Trophoblast cell (in vitro differentiated cells and primary cell): ENCODE measurements around the gene SPTLC3.
A peak's percentile ranks its signal among the peaks of the same experiment; 100 is the strongest.

Experiments used
- DNase-seq, 2 donors: peaks; one replicate each; pipeline ENCODE4 v3.0.0-alpha.2; 2016
- H2AFZ ChIP-seq: 2 replicates; pipeline ENCODE4 v1.6.1; 2013; ENCODE audit warnings: low read length, moderate library complexity, mild to moderate bottlenecking; ENCODE audit not compliant: insufficient read depth, poor library complexity
- H2AK5ac ChIP-seq: 2 replicates; pipeline ENCODE4 v1.6.1; 2013; ENCODE audit warnings: mild to moderate bottlenecking, low read length
- H2BK120ac ChIP-seq: 2 replicates; pipeline ENCODE4 v1.6.1; 2013; ENCODE audit warnings: low read length, mild to moderate bottlenecking, moderate library complexity; ENCODE audit not compliant: insufficient read depth, poor library complexity
- H2BK12ac ChIP-seq: 2 replicates; pipeline ENCODE4 v1.6.1; 2013; ENCODE audit warnings: mild to moderate bottlenecking, low read length, moderate library complexity
- H2BK5ac ChIP-seq: 2 replicates; pipeline ENCODE4 v1.6.1; 2013; ENCODE audit warnings: low read length, low read depth, moderate library complexity, mild to moderate bottlenecking; ENCODE audit not compliant: poor library complexity
- H3K14ac ChIP-seq: 2 replicates; pipeline ENCODE4 v1.6.1; 2013; ENCODE audit warnings: mild to moderate bottlenecking, low read length
- H3K18ac ChIP-seq: 2 replicates; pipeline ENCODE4 v1.6.1; 2013; ENCODE audit warnings: mild to moderate bottlenecking, low read length
- H3K23ac ChIP-seq: 2 replicates; pipeline ENCODE4 v1.6.1; 2013; ENCODE audit warnings: low read length
- H3K27ac ChIP-seq: 2 replicates; pipeline ENCODE4 v1.5.1; 2013; ENCODE audit warnings: low read depth, mild to moderate bottlenecking, inconsistent platforms, low read length, moderate library complexity
- H3K27me3 ChIP-seq: 2 replicates; pipeline ENCODE4 v1.6.1; 2013; ENCODE audit warnings: inconsistent platforms, mild to moderate bottlenecking, low read length, moderate library complexity; ENCODE audit not compliant: insufficient read depth
- H3K36me3 ChIP-seq, 2 experiments: 1 replicate in 1 of 2; 2 replicates in 1 of 2; pipeline ENCODE4 v1.6.1; 2013; ENCODE audit warnings: low read length in 2 of 2, mild to moderate bottlenecking in 2 of 2, moderate library complexity in 1 of 2; ENCODE audit not compliant: insufficient read depth in 2 of 2, control insufficient read depth in 1 of 2
- H3K4ac ChIP-seq: 2 replicates; pipeline ENCODE4 v1.6.1; 2013; ENCODE audit warnings: low read depth, mild to moderate bottlenecking, low read length, moderate library complexity
- H3K4me1 ChIP-seq, 2 experiments: 1 replicate in 1 of 2; 2 replicates in 1 of 2; pipeline ENCODE4 v1.6.1; 2013; ENCODE audit warnings: low read length in 2 of 2, mild to moderate bottlenecking in 2 of 2, moderate library complexity in 1 of 2; ENCODE audit not compliant: insufficient read depth in 2 of 2, control insufficient read depth in 1 of 2
- H3K4me2 ChIP-seq: 2 replicates; pipeline ENCODE4 v1.6.1; 2013; ENCODE audit warnings: inconsistent platforms, mild to moderate bottlenecking, low read length, moderate library complexity
- H3K4me3 ChIP-seq: 2 replicates; pipeline ENCODE4 v1.5.1; 2013; ENCODE audit warnings: mild to moderate bottlenecking, low read depth, low read length, inconsistent platforms
- H3K79me1 ChIP-seq: one replicate; pipeline ENCODE4 v1.6.1; 2013; ENCODE audit warnings: low read length
- H3K79me2 ChIP-seq: 2 replicates; pipeline ENCODE4 v1.6.1; 2013; ENCODE audit warnings: low read length, mild to moderate bottlenecking; ENCODE audit not compliant: control insufficient read depth, insufficient read depth, poor library complexity
- H3K9ac ChIP-seq: 2 replicates; pipeline ENCODE4 v1.6.1; 2013; ENCODE audit warnings: mild to moderate bottlenecking, low read length
- H3K9me3 ChIP-seq: 2 replicates; pipeline ENCODE4 v1.6.1; 2013; ENCODE audit warnings: low read depth, mild to moderate bottlenecking, control low read depth, inconsistent platforms, low read length; ENCODE audit not compliant: insufficient read depth
- H4K12ac ChIP-seq: 2 replicates; pipeline ENCODE4 v1.6.1; 2013; ENCODE audit warnings: low read depth, mild to moderate bottlenecking, low read length, moderate library complexity
- H4K8ac ChIP-seq: 2 replicates; pipeline ENCODE4 v1.6.1; 2013; ENCODE audit warnings: low read depth, mild to moderate bottlenecking, low read length, moderate library complexity
- H4K91ac ChIP-seq: one replicate; pipeline ENCODE4 v1.6.1; 2013; ENCODE audit warnings: low read depth, mild to moderate bottlenecking, low read length, moderate library complexity
- WGBS: extraction: QIAGEN DNeasy Blood & Tissue Kit; methylation state at CpG from one replicate; pipeline ENCODE4 v1.1.7; 2013; ENCODE audit warnings: missing lambda C conversion rate; ENCODE audit not compliant: insufficient read length, insufficient coverage; ENCODE audit errors: extremely low coverage; 5-methylcytosine and 5-hydroxymethylcytosine counted together

The SPTLC3 gene

DNA sequence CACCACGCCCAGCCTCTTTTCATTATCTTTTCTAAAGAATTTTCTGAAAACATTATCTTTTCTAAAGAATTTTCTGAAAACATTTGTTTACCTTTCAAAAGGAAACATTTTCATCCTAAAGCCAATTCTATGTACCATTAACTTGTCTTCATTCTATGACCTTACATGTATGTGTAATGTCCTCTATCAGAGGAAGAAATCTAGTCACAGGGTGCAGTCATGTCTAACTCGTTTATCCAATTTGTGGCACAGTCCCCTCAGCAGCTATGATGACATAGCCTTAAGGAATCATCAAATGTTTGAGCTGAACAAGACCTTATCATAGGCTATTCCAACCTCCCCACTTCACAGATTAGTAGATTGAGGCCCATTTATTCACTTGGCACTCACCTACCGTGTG, 21.5 kb upstream of the SPTLC3 start:
- no peak overlapping the region for H2AFZ ChIP-seq
- H3K27me3 ChIP-seq = no peaks in the 10 kb centered on the region
- H3K79me2 ChIP-seq = no peaks in the 10 kb centered on the region
- no peak overlapping the region for H3K27ac ChIP-seq
- H2BK120ac ChIP-seq = no peak overlapping the region
- no peak overlapping the region for H3K18ac ChIP-seq
- H4K12ac ChIP-seq = no peak overlapping the region
- no peak overlapping the region for H3K4ac ChIP-seq
- no peaks in the 10 kb centered on the region for H3K79me1 ChIP-seq
- H3K9ac ChIP-seq = no peak overlapping the region
- no peak overlapping the region for H3K23ac ChIP-seq
- H3K9me3 ChIP-seq = no peaks in the 10 kb centered on the region
- H4K91ac ChIP-seq = no peak overlapping the region
- no peak overlapping the region for H2BK5ac ChIP-seq
- H2BK12ac ChIP-seq = no peak overlapping the region
- H3K36me3 ChIP-seq = no peaks in the 10 kb centered on the region
- no CpG with 5 or more reads among the region's 3 CpGs for WGBS
- no peak overlapping the region for H4K8ac ChIP-seq
- no peak overlapping the region for H3K4me3 ChIP-seq
- peak; percentile 68 to 93 for DNase-seq
- H3K4me2 ChIP-seq = no peak overlapping the region
- H3K4me1 ChIP-seq = peaks cover 0 to 8% of the 10 kb centered on the region in 2 experiments
- H2AK5ac ChIP-seq = no peak overlapping the region
- no peak overlapping the region for H3K14ac ChIP-seq

DNA sequence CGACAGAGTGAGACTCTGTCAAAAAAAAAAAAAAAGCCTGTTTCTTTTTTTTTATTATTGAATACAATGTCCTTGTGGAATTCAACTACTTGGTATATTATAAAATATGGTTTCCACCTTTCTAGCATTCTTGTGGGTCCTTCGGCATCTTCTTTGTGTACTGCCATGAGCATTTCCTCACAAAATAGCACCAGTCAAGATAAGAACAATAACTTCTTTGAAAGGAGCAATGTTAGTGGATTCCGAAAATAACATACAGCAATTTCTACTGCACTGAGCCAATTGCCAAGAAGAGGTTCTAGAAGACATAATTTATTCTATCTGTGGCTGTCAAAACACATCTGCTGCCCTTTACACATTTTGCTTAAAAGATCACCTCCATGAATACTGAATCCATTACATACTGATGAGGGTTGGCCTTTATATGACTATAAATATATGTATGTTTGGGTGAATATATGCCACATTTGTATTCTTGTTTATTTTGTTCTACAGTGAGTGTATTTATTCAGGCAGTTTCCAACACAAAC, 19.1 kb upstream of the SPTLC3 start:
- H4K91ac ChIP-seq = no peak overlapping the region
- DNase-seq = peak in 1 of 2 donors; percentile 57
- H3K79me1 ChIP-seq = no peaks in the 10 kb centered on the region
- H3K14ac ChIP-seq = no peak overlapping the region
- H3K36me3 ChIP-seq = no peaks in the 10 kb centered on the region
- no peak overlapping the region for H4K12ac ChIP-seq
- no peaks in the 10 kb centered on the region for H3K9me3 ChIP-seq
- no peak overlapping the region for H3K18ac ChIP-seq
- H3K9ac ChIP-seq = no peak overlapping the region
- H2BK120ac ChIP-seq = no peak overlapping the region
- no peak overlapping the region for H3K4ac ChIP-seq
- H3K4me2 ChIP-seq = no peak overlapping the region
- no peak overlapping the region for H3K27ac ChIP-seq
- no peak overlapping the region for H2AFZ ChIP-seq
- H3K79me2 ChIP-seq = no peaks in the 10 kb centered on the region
- no peak overlapping the region for H2BK12ac ChIP-seq
- no peak overlapping the region for H2BK5ac ChIP-seq
- no peak overlapping the region for H2AK5ac ChIP-seq
- WGBS = no CpG with 5 or more reads among the region's 3 CpGs
- H4K8ac ChIP-seq = no peak overlapping the region
- H3K27me3 ChIP-seq = no peaks in the 10 kb centered on the region
- H3K4me1 ChIP-seq = peaks cover 0 to 5% of the 10 kb centered on the region in 2 experiments
- no peak overlapping the region for H3K23ac ChIP-seq
- H3K4me3 ChIP-seq = no peak overlapping the region

- DNase-seq = peak in 1 of 2 donors; percentile 72
- Histone ChIP-seq H3K4me2 (no peak overlapping the region), H3K18ac (no peak overlapping the region), H4K8ac (no peak overlapping the region), H3K4me3 (no peak overlapping the region), H3K79me2 (no peaks in the 10 kb centered on the region), H3K9ac (no peak overlapping the region), H2BK120ac (no peak overlapping the region), H3K27me3 (no peaks in the 10 kb centered on the region), H3K4me1 (peaks cover 0 to 2% of the 10 kb centered on the region in 2 experiments), H3K23ac (no peak overlapping the region), H3K14ac (no peak overlapping the region), H3K4ac (no peak overlapping the region), H4K91ac (no peak overlapping the region), H3K27ac (no peak overlapping the region), H4K12ac (no peak overlapping the region), H2BK12ac (no peak overlapping the region), H2AFZ (no peak overlapping the region), H3K36me3 (no peaks in the 10 kb centered on the region), H3K79me1 (no peaks in the 10 kb centered on the region), H2BK5ac (no peak overlapping the region), H2AK5ac (no peak overlapping the region), H3K9me3 (no peaks in the 10 kb centered on the region)
- no CpG with 5 or more reads among the region's 2 CpGs for WGBS
Measured at GRCh38 chr20:12997128-12997655, 11.6 kb upstream of the SPTLC3 start.

DNA sequence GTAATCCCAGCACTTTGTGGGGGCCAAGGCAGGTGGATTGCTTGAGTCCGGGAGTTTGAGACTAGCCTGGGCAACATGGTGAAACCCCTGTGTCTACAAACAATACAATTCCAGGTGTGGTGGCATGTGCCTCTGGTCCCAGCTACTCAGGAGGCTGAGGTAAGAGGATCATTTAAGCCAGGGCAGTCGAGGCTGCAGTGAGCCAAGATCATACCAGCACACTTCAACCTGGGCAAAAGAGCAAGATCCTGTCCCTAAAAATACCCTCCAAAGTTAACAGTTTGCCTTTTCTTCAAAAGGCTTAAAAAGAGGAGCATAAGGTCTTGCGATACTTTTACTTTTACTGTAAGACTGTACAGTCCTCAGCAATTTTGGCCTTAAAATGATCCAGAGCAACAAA, 10.7 kb upstream of the SPTLC3 start:
- H3K79me2 ChIP-seq = no peaks in the 10 kb centered on the region
- no peak overlapping the region for H3K9ac ChIP-seq
- no peak overlapping the region for H4K8ac ChIP-seq
- H3K9me3 ChIP-seq = no peaks in the 10 kb centered on the region
- no peak overlapping the region for H3K18ac ChIP-seq
- peak overlapping the region; percentile 48 for H2BK120ac ChIP-seq
- H3K27ac ChIP-seq = no peak overlapping the region
- no CpG with 5 or more reads among the region's 3 CpGs for WGBS
- H2AK5ac ChIP-seq = no peak overlapping the region
- no peak overlapping the region for H4K12ac ChIP-seq
- no peak for DNase-seq
- peaks cover 0 to 2% of the 10 kb centered on the region in 2 experiments for H3K4me1 ChIP-seq
- no peak overlapping the region for H3K4me2 ChIP-seq
- peak overlapping the region; percentile 15 for H2BK12ac ChIP-seq
- H2BK5ac ChIP-seq = no peak overlapping the region
- no peak overlapping the region for H2AFZ ChIP-seq
- H4K91ac ChIP-seq = no peak overlapping the region
- no peak overlapping the region for H3K4me3 ChIP-seq
- H3K14ac ChIP-seq = no peak overlapping the region
- no peak overlapping the region for H3K23ac ChIP-seq
- no peak overlapping the region for H3K4ac ChIP-seq
- H3K27me3 ChIP-seq = no peaks in the 10 kb centered on the region
- no peaks in the 10 kb centered on the region for H3K79me1 ChIP-seq
- no peaks in the 10 kb centered on the region for H3K36me3 ChIP-seq
